Transverse colon (tissue), 4 donors: ENCODE results near the gene RHOXF2.
"Not testable (repeated sequence)": the region's sequence is repeated elsewhere in the genome, so short reads cannot be mapped to it uniquely, and the experiment has no call there.

ENCODE experiments used
- EP300 ChIP-seq: sonication (generic); formaldehyde crosslinking; IDR thresholded peaks from one replicate; pipeline ENCODE4 v1.6.1; 2017; ENCODE audit warnings: antibody characterized with exemption, low read depth
- POLR2A ChIP-seq: fragments of 450-650 bp; IDR thresholded peaks from one replicate; pipeline ENCODE4 v1.6.1; 2016; ENCODE audit warnings: antibody characterized with exemption, mild to moderate bottlenecking, moderate library complexity
- POLR2AphosphoS5 ChIP-seq, 3 donors: sonication (generic); formaldehyde crosslinking; IDR thresholded peaks; one replicate each; pipeline ENCODE4 v1.6.1; 2016; ENCODE audit warnings: antibody characterized with exemption in 3 of 3
- TF ChIP-seq, protein P1 (sequence below), 5 experiments: fragments of 200-600 bp in 3 of 5; fragments of 450-650 bp in 2 of 5; sonication (generic) in 3 of 5; IDR thresholded peaks; 1 replicate in 2 of 5; 2 replicates in 3 of 5; pipeline ENCODE4 v1.5.1; 2016 to 2017; ENCODE audit warnings: antibody characterized with exemption in 5 of 5, inconsistent platforms in 3 of 5, mild to moderate bottlenecking in 2 of 5, moderate library complexity in 1 of 5

DNA sequence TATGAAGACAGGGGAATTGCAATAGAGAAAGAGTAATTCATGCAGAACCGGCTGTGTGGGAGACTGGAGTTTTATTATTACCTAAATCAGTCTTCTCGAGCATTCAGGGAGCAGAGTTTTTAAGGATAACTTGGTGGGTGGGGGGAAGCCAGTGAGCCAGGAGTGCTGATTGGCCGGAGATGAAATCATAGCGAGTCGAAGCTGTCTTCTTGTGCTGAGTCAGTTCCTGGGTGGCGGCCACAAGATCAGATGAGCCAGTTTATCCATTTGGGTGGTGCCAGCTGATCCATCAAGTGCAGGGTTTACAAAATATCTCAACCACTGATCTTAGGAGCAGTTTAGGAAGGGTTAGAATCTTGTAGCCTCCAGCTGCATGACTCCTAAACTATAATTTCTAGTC is 34.8 kb downstream of the RHOXF2 start:
- TF ChIP-seq, protein P1, sequence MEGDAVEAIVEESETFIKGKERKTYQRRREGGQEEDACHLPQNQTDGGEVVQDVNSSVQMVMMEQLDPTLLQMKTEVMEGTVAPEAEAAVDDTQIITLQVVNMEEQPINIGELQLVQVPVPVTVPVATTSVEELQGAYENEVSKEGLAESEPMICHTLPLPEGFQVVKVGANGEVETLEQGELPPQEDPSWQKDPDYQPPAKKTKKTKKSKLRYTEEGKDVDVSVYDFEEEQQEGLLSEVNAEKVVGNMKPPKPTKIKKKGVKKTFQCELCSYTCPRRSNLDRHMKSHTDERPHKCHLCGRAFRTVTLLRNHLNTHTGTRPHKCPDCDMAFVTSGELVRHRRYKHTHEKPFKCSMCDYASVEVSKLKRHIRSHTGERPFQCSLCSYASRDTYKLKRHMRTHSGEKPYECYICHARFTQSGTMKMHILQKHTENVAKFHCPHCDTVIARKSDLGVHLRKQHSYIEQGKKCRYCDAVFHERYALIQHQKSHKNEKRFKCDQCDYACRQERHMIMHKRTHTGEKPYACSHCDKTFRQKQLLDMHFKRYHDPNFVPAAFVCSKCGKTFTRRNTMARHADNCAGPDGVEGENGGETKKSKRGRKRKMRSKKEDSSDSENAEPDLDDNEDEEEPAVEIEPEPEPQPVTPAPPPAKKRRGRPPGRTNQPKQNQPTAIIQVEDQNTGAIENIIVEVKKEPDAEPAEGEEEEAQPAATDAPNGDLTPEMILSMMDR (IDR thresholded peaks at IDR 0.05), result not testable (repeated sequence)
- TF ChIP-seq EP300; POLR2AphosphoS5 (IDR thresholded peaks at IDR 0.05); POLR2A: not testable (repeated sequence)
